Fibroblast of skin of abdomen (primary cell): ENCODE data around the gene RAB3IL1.

Source experiments
- DNase-seq: peaks from one replicate; pipeline ENCODE4 v3.0.0-alpha.2; 2013

RAB3IL1 gene

GRCh38 chr11:61903845-61904244 is 13.5 kb downstream of the RAB3IL1 start:
- DNase-seq = no peak

GRCh38 chr11:61902313-61902712 is 15.1 kb downstream of the RAB3IL1 start:
- no peak for DNase-seq

DNA sequence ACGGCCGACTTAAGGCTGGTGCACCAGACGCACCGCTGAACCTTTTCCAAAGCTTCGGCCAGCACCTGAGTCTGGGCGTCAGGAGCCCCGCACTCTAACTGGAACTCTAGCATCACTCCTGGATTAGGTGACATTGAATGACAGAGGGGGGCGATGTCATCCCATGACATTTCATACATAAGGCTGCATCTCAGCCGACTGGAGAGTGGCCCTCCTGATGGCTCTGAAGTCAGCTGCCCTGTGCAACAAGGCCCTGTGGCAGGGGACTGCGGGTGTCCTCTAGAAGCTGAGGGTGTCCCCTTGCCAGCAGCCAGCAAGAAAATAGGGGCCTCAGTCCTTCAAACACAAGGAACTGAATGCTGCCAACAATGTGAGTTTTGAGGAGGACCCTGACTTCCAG is 16.0 kb downstream of the RAB3IL1 start:
- DNase-seq = no peak

GRCh38 chr11:61900251-61900650 is 17.1 kb downstream of the RAB3IL1 start:
- DNase-seq = no peak

DNA sequence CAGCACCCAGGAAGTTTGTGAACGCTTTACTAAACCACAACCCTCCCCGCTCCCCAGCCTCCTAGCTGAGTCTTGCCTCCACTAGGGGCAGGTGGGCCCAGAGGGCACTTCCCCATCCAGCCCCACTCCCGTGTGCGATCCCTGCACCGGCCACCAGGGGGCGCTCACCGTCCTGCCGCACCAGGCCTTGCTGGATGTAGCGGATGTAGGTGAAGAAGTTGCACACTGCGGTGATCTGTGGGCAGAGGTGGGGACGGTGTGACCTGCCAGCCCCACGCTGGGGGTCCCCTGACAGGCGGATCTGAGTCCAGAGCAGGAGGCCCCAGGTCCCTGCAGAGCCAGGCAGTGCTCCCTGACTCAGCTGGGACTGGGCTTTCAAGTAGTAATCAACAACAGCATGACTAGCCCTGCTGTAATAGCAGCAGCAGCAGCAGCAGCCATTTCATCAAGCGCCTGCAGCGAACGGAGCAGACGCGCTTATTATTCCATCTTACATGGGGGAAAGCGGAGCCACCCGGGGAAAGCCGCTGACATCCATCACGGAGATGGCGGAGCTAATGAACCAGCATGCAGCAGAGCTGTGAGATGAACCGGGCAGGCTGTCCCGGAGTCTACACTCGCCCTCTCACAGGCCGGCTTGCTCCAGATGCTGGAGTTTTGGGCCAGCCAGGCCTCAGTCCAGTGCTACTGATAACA is 18.1 kb downstream of the RAB3IL1 start:
- DNase-seq = peak; percentile 62

DNA sequence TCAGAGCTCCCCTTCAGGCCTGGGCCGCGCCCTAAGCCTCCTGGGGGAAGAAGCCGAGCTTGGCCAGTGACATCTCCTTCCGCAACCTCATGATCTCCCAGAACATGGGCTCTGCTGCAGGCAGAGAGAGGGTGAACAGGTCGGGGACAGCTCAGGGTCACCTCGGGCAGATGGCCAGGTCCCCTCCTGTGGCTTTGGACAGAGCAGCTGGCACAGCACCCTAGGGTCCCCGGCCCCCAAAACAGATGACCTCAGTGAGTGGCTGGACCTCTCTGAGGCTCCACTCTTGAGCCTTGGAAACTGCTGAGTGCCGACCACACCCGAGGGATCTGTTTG is 19.2 kb downstream of the RAB3IL1 start:
- no peak for DNase-seq

GRCh38 chr11:61897387-61898246 is 19.7 kb downstream of the RAB3IL1 start:
- peak; percentile 58 for DNase-seq

DNA sequence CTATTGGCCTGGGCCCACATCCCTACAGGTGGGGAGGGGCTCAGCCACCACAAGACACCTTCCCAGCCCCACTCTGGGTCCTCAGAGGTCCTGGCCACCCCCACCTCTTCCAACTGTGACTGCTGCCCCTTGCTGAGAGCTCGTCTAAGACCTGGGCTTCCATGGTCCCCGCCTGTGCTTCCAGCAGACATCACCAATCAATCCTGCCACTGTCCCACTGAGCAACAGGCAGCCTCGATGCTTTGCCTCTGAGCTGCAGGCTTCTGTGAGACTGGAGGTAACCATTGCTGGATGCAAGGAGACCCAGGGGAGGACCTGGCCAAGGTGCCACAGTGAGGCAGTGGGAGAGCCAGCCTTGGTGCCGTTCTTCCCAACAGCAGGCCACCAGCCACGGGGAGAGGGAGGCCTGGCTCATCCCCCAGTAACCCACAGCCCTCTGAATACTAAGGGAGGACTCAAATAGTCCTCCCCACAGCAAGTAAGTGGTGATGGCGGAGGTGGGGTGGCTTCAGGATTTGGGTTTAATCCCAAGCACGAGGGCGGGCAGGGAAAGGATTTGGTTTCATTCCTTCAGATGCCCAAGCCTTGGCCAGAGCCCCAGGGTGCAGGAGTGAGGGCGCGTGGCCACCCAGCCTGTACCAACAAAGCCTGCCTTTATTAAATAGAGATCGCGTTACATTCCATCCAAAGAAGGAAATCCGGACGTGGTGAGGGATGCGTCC is 20.5 kb downstream of the RAB3IL1 start:
- DNase-seq = no peak

DNA sequence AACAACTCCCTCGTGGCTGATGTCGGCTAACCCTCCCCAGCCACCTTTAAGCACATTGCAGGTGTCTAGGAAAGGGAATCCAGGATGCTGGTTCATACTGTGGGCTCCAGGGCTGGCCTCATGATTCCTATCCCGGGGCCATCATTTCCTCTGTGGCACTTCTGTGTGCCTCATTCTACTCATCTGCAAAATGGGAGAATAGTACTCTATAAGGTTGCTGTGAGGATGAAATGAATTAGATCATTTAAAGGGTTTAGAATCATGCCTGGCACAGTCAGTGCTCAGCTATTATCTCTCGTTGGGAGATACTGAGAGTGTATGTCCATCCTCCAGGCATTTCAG is 21.7 kb downstream of the RAB3IL1 start:
- DNase-seq = no peak

GRCh38 chr11:61895046-61895717 is 22.2 kb downstream of the RAB3IL1 start:
- no peak for DNase-seq

DNA sequence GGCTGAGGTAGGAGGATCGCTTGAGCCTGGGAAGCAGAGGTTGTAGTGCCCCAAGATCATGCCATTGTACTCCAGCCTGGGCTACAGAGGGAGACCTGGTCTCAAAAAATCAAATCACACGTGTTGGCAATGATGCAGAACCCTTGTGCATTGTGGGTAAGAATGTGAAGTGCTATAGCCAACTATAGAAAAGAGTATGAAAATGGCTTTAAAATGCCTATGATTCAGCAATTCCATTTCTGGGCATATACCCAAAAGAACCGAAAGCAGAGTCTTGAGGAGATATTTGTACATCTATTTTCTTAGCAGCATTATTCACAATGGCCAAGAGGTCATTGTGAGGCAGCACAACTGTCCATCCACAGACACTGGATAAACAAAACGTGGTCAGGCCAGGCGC is 23.4 kb downstream of the RAB3IL1 start:
- peak; percentile 89 for DNase-seq

- DNase-seq = no peak
These were observed 25.3 kb downstream of the RAB3IL1 start for GRCh38 chr11:61892085-61892370.

DNA sequence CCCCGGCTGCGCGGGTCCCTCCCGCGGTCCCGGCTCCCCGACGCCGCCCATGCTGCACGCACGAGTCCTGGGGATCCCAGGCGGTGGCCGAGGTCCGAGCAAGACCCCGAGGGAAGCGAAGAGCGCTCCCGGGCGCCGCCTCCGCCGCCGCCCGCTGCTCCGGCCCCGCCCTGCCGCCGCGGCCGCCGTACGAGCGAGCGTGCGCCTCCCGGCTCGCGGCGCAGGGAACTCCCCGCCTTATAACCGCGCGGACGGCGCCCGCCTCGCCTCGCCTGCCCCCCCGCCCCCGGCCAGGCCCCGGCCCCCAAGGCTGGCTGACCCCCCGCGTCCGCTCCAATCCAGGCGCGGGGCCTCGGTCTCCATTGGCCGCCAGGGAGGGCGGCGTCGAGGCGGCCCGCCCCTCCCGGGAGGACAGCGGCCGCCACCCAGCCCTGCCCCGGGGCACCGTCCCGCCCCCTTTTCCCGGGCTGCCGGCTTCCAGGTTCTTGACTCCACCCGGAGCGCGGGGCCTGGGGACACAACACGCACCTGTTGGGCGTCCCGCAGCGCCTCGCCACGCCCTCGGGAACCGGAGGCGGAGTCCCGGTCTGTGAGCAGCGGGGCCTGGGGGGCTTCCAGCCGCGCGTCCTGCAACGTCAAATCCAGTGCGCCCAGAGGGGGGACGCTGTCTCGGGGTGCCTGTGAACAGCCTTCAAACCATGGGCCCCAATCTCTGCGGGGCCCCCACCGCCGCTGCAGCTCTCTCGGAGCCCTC is 25.9 kb downstream of the RAB3IL1 start, which contains the start of gene FADS3:
Gene FADS3, minus strand, starts transcription at position 215 of the 754 bp plus-strand sequence. Its CDS starts 164 bp downstream, at position 51.
- DNase-seq = peak; percentile 78

DNA sequence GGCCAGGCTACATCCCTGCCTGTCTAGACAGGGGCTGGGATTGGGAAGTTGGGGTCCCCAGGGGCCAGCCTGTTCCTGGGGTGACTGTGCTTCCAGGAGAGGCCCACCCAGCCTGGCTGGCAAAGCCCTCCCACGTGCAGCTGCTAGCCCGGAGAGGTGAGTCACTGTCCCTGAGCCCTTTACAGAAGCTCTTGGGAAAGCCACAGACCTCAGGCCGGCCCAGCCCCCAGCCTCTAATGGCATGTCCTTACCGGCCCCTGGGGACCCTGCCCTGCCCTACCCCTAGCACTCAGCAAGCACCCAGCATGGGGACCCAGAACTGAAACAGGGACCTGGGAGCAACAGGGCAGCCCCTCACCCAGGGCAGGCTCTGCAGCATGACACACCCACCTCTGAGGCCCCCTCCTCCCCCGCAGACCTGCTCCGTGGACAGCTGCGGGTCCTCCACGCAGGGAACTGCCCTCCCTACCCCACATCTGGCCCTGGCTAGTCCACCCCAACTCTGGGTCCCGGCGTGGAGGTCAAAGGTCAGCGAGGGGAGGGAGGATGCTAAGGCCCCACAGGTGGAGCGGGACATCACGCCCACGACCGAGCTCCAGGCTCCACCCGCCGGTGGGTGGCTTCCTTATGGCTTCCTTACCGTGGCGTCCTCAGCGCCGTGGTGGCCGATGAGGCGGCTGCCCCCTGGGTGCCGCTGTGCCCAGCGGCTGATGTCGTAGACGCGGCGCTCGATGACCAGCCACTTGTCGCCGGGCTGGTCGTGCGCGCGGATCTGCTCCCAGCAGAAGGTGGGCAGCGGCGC is 26.6 kb downstream of the RAB3IL1 start:
- DNase-seq = peak; percentile 74

GRCh38 chr11:61889831-61890230 is 27.5 kb downstream of the RAB3IL1 start:
- DNase-seq = no peak

DNA sequence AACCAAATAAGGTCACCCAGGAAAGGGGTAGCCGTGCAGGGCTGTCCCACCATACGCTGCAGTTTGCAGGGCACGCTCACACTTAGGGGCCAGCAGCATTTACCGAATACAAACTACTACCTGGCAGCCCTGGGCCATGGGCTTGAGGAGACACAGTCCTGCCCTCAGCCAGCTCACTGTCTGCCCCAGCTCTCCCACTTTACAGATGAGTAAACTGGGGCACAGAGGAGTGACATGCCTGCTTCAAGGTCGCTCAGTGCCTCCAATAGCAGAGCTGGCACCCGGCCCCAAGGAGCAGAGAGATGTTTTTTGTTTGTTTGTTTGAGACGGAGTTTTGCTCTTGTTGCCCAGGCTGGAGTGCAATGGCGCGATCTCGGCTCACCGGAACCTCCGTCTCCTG is 28.8 kb downstream of the RAB3IL1 start:
- DNase-seq = no peak

GRCh38 chr11:61887839-61888494 is 29.4 kb downstream of the RAB3IL1 start:
- peak; percentile 66 for DNase-seq

DNA sequence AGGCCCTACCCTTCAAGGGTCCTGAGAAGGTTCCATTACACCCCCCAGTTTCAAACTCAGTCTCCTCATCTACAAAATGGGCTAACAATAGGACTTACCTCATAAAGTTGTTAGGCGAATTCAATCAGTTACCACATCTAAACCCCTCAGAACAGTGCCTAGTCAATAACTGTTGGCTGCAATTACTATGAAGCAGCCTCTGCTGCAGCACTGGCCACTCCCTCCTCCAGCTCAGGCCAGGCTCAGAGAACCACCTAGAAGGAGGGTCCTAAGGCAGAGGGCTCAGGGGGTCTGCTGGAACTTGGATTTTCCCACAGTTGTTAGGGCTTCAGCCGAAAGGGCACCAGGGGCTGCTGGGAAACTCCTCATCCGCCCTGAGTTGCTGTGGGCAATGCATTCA is 30.7 kb downstream of the RAB3IL1 start:
- DNase-seq = no peak

DNA sequence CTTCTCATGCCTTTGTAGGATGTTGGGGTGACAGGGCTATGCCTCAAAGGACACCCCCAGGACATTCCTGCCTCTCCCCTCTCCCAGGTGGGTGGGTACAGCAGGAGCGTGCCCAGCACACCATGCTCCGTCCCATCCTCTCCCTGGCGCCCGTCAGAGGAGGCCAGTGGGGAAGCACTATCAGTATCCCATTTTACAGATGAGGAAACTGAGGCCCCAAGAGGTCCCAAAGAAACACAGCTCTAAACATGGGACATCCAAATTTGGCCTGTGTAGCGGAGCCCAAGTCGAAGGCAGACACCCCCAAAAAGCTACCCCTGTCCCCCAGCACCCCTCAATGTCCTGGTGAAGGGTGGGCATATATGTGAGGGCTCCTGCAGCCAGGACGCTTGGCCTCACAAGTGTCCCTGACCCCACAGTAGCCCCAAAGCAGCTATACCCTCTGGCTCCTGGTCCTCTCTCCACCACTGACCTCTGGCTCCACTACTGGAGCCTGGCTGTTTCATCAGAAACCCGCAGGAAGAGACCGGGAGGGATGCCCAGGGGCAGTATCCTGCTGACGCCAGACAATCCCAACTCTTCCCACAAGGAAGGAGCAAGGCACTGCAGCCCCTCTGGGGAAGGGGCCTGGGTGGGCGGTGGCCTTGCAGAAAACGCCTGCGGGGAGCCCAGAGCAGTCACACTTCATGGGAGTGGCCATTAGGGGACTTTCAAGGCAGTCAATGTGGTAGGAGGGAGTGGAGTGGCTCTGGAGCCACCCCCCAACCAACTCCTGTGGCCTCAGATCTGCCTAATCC is 31.4 kb downstream of the RAB3IL1 start:
- DNase-seq = no peak

DNA sequence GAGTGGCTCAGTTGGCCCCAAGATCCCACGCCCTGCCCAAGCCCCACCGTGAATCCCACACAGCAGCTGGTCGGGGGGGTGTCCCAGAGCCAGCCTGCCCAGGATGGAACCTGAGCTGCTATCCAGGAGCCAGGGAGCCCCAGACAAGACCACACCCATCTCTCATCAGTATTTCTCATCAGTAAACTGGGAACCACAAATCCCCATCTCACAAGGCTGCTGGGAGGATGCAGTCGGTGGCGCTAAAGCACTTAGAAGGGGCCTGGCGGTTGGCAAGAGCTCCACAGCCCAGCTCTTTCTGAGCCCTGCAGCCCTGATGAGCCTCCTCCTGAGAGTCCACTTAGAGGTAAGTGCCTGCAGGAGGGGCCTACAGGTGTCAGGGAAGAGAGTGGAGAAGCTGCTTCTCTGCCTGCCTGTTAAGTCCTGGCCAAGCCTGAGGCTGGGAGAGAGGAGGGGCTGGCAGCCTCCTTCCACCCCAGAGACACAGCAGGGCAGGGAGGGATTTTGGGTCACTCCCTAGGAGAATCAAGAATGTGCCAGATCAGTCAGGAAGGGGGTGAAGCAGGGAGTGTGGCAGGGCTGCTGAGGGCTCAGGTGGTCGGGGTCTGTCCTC is 32.1 kb downstream of the RAB3IL1 start:
- DNase-seq = no peak
